GM10266 (cell line): Measurements from ENCODE around the gene ANKS1B.
"Not testable (repeated sequence)": the region's sequence is repeated elsewhere in the genome, so short reads cannot be mapped to it uniquely, and the experiment has no call there.

Source experiments
- DNase-seq: peaks from one replicate; pipeline ENCODE4 v3.0.0; 2012; ENCODE audit errors: extremely low spot score
- TF ChIP-seq, protein P1 (sequence below): IDR thresholded peaks from 2 replicates; pipeline ENCODE4 v1.5.1; 2012; ENCODE audit warnings: mild to moderate bottlenecking, low read depth; ENCODE audit not compliant: control insufficient read depth, insufficient read depth; ENCODE audit errors: missing control alignments

The ANKS1B gene

DNA sequence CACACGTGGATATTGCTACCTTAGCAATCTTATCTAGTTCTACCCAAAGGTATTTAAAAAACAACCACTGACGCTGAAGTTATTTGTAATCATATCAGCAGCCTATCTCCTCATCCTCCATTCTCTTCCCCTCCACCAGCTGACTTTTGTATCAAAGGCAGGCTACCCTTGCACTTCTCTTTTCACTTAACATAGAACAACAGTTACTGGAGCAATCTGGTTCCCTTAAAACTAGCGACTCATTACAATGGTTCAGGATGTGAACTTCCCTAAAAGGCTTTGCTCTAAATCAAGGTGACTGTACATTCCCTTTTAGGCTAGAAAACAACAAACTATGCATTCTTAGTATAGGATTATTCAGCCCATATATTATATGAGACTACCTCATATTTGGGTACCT, 935.0 kb downstream of the ANKS1B start:
- DNase-seq: no peak
- TF ChIP-seq, protein P1, sequence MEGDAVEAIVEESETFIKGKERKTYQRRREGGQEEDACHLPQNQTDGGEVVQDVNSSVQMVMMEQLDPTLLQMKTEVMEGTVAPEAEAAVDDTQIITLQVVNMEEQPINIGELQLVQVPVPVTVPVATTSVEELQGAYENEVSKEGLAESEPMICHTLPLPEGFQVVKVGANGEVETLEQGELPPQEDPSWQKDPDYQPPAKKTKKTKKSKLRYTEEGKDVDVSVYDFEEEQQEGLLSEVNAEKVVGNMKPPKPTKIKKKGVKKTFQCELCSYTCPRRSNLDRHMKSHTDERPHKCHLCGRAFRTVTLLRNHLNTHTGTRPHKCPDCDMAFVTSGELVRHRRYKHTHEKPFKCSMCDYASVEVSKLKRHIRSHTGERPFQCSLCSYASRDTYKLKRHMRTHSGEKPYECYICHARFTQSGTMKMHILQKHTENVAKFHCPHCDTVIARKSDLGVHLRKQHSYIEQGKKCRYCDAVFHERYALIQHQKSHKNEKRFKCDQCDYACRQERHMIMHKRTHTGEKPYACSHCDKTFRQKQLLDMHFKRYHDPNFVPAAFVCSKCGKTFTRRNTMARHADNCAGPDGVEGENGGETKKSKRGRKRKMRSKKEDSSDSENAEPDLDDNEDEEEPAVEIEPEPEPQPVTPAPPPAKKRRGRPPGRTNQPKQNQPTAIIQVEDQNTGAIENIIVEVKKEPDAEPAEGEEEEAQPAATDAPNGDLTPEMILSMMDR: no peak

DNA sequence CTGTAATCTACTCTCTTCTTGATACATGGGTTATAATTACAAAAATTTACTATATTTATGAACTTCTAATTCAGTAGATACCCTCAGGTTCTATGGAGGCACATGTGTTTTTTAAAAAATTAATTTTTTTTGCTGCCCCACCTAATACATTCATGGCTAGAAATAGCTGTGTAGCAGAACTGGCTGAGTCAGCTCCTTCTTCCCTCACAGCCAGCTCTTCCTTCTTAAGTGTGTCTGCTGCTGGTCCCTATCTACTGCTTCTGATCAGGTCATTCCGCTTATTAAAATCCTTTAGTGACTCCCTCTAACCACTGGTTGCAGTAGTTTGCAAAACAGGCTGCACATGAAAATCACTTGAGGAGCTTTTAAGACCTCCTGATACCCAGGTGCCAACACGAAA, 939.6 kb downstream of the ANKS1B start:
- TF ChIP-seq, protein P1: no peak
- no peak for DNase-seq

DNA sequence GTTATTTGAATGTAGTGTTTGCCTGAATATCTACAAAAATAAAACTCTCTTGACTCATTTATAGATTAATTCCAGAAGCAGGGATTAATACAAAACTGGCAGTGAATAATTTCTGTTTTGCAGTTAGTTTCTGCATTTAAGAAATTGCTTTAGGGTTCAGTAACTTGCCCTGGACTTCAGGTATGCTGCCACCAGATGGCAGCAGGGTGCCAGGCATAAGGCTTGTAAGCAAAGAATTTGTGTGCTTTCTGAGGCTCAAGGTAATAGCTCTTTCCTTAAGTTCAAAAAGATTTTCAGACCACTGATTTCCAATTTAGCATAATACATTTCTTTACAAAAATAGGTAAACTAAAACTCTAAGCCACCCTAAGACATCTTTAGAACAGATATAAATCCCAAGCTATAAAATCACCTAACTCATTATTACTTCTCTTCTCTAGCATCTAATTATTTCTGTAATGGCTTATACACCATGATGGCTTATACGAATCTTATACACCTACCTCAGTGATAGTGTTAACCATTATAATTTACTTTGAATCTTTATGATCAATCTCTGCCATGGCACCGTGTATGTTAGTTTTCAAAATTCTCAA, 941.3 kb downstream of the ANKS1B start:
- DNase-seq: peak; percentile 34

DNA sequence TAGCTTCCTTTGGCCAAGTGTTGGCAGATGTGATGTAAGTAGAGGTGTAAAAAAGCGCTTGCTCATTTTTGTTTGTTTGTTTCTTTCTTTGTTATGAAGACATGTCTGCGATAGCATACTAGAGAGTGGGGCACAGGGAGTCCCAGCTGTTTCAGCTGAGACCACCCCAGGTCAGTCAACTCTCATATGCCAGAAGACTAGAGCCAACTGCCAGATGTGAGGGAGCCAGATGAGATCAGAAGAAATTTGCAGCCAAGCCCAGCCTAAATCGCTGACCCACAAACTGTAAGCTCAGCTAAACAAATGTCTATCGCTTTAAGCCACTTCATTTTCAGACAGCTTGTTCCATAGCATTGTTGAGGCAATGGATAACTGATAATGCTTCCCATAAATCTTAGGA, 942.5 kb downstream of the ANKS1B start:
- TF ChIP-seq, protein P1: no peak
- DNase-seq: no peak

More for the DNA sequence above, 941.3 kb downstream of the ANKS1B start:
- TF ChIP-seq, protein P1: peak; percentile 91

DNA sequence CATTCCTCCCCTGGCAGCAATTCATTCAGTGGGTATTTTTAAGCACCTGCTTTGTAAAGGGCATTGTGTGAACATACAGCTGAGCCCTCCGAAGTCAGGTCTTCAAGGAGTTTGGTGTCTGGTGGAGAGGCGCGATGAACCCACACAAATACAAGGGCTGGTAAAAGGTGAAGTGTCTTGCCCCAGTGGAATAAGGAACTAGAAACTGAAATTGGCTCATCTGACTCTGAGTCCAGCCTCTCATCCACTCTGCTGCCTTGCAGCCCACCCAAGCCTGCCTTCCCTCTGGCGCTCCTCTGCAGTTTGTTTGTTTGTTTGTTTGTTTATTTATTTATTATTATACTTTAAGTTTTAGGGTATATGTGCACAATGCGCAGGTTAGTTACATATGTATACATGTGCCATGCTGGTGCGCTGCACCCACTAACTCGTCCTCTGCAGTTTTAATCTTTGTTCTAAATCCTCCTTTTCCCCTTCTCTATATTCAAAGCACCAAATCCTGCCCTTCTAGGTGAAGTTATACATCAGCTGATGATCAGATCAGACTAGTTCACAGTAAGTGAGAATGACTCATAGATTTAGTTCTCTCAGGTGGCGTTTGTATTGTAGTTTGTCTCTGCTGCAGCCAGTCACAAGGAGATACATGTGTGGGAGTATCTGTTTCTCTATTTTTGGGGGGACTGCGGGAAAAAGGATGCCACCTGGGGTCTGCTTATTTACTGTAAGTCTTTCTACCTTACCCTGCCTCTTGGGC, 945.2 kb downstream of the ANKS1B start:
- DNase-seq: no peak

DNA sequence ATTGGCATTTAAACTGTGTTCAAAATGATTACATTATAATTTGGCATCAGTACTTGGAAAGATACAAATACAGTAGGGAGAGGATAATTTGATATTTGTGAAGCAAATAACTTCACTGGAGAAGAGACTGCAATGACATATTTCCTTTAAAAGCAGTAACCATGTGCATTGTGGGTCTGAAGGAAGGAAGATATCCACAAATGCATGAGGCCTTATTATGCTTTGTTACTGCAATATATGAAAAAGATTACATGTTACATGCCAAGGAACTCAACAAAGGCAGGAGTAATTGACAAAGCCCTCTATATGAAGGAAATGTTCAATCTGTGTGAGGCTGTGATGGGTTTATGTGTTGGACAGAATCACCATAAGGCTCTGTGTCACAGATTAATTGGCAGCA, 948.2 kb downstream of the ANKS1B start:
- no peak for DNase-seq
- TF ChIP-seq, protein P1: no peak

More for the DNA sequence above, 945.2 kb downstream of the ANKS1B start:
- TF ChIP-seq, protein P1: no peak

DNA sequence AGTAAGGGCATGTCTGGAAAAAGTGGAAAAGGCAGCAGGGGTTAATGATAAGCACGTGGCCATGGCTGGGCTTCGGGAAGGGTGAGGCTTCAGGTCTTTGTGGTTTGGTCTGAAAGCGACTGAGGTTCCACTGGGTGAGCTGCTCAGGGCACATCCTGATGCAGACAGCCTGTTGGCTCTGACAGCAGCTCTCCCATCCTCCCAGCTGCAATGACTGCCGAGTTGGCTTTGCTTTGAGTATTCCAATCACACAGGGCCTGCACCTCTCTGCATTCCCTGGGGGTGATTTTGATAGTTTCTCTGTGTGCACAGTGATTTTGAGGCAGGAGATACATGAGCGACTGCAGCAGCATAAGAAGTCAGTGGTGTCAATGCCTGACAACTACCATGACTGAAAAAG, 948.9 kb downstream of the ANKS1B start:
- DNase-seq: no peak
- TF ChIP-seq, protein P1: no peak

DNA sequence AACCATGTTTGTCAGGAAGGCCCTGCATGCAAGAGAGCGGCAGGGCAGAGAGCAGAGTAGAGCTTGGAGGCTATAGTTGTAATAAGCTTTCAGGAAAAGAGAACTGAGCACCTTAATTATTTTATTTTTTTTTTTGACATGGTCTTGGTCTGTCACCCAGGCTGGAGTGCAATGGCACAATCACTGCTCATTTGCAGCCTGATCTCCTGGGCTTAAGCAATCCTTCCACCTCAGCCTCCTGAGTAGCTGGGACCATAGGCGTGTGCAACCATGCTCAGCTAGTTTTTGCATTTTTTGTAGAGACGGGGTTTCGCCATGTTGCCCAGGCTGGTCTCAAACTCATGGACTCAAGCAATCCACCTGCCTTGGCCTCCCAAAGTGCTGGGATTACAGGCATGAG, 950.5 kb downstream of the ANKS1B start:
- not testable (repeated sequence) for DNase-seq
